DOHH2 (cell line): ENCODE measurements around the gene BLOC1S4.

ENCODE experiments used
- CTCF ChIP-seq: fragments of 200-600 bp; sonication (generic); IDR thresholded peaks from one replicate; pipeline ENCODE4 v1.5.1; 2014; ENCODE audit warnings: antibody characterized with exemption, mild to moderate bottlenecking, low read depth, low read length; ENCODE audit not compliant: poor library complexity, severe bottlenecking
- EZH2phosphoT487 ChIP-seq: fragments of 200-600 bp; sonication (generic); IDR thresholded peaks from 2 replicates; pipeline ENCODE4 v1.6.1; 2017; ENCODE audit warnings: borderline replicate concordance, mild to moderate bottlenecking, antibody characterized with exemption, low read length, moderate library complexity, mixed read lengths

- TF ChIP-seq EZH2phosphoT487 (no peak), CTCF (no peak)
Measured at GRCh38 chr4:6746721-6747293, 30.8 kb downstream of the BLOC1S4 start.
